Measurements from ENCODE around the gene GHITM.
"Not testable (repeated sequence)": the region's sequence is repeated elsewhere in the genome, so short reads cannot be mapped to it uniquely, and the experiment has no call there.

The GHITM gene

GRCh38 chr10:84164442-84164841 is 25.1 kb downstream of the GHITM start:
- Histone ChIP-seq H3K27ac (ENCODE audit: low read depth, low read length) (peak overlapping the region; percentile 53), H3K27me3 (ENCODE audit: control insufficient read depth, insufficient read depth, low read length) (no peaks in the 10 kb centered on the region), H3K4me1 (ENCODE audit: control insufficient read depth, insufficient read depth, low read length) (peaks cover 53% of the 10 kb centered on the region), H3K4me3 (ENCODE audit: low read depth, low read length) (no peak overlapping the region), H3K36me3 (ENCODE audit: control insufficient read depth, insufficient read depth, low read length) (no peaks in the 10 kb centered on the region), H3K9me3 (ENCODE audit: control insufficient read depth, insufficient read depth, low read length) (no peaks in the 10 kb centered on the region), H3K9ac (ENCODE audit: low read depth, low read length) (no peak overlapping the region)

DNA sequence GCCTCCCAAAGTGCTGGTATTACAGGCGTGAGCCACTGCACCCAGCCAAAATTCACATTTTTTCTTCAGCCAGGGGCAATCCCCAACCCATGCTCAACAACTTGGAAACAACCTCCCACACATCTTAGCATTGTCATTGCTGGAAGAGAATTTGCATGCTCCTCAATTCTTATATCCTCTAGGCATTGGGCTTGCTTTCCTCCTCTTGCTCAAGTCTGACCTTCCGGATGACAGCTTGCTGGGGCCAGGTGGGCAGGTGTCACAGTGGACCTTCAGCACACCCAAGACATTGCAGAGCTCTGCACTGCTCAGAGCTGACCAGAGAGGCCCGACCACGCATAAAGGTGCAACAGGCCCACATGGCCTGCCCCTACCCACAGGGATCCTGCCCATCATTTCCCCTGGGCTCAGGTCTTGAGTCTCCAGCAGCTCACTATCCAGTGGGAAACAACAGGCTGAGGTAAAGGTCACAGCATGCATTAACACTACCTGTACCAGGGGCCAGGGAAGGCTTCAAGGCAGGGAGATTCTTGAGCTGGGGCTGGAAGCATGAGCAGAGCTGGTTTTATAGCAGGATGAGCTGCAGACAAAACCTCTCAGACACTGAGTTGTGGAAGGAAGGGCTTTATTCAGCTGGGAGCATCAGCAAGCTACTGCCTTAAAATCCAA is 27.4 kb downstream of the GHITM start:
- Histone ChIP-seq H3K4me1 (ENCODE audit: control insufficient read depth, insufficient read depth, low read length) (peaks cover 32% of the 10 kb centered on the region), H3K4me3 (ENCODE audit: low read depth, low read length) (no peak overlapping the region), H3K9ac (ENCODE audit: low read depth, low read length) (no peak overlapping the region), H3K36me3 (ENCODE audit: control insufficient read depth, insufficient read depth, low read length) (no peaks in the 10 kb centered on the region), H3K9me3 (ENCODE audit: control insufficient read depth, insufficient read depth, low read length) (no peaks in the 10 kb centered on the region), H3K27me3 (ENCODE audit: control insufficient read depth, insufficient read depth, low read length) (no peaks in the 10 kb centered on the region), H3K27ac (ENCODE audit: low read depth, low read length) (no peak overlapping the region)

GRCh38 chr10:84167289-84167653 is 28.0 kb downstream of the GHITM start:
- H3K9me3 ChIP-seq (ENCODE audit: control insufficient read depth, insufficient read depth, low read length); H3K4me3 ChIP-seq (ENCODE audit: low read depth, low read length); H3K36me3 ChIP-seq (ENCODE audit: control insufficient read depth, insufficient read depth, low read length); H3K27ac ChIP-seq (ENCODE audit: low read depth, low read length); H3K9ac ChIP-seq (ENCODE audit: low read depth, low read length); H3K27me3 ChIP-seq (ENCODE audit: control insufficient read depth, insufficient read depth, low read length): not testable (repeated sequence)
- peaks cover 29% of the 10 kb centered on the region for H3K4me1 ChIP-seq (ENCODE audit: control insufficient read depth, insufficient read depth, low read length)

- H3K27ac ChIP-seq (ENCODE audit: low read depth, low read length); H3K4me3 ChIP-seq (ENCODE audit: low read depth, low read length); H3K9me3 ChIP-seq (ENCODE audit: control insufficient read depth, insufficient read depth, low read length); H3K36me3 ChIP-seq (ENCODE audit: control insufficient read depth, insufficient read depth, low read length); H3K9ac ChIP-seq (ENCODE audit: low read depth, low read length); H3K27me3 ChIP-seq (ENCODE audit: control insufficient read depth, insufficient read depth, low read length): not testable (repeated sequence)
- H3K4me1 ChIP-seq (ENCODE audit: control insufficient read depth, insufficient read depth, low read length), result peaks cover 20% of the 10 kb centered on the region
Observed at GRCh38 chr10:84168382-84168781, 29.1 kb downstream of the GHITM start.

DNA sequence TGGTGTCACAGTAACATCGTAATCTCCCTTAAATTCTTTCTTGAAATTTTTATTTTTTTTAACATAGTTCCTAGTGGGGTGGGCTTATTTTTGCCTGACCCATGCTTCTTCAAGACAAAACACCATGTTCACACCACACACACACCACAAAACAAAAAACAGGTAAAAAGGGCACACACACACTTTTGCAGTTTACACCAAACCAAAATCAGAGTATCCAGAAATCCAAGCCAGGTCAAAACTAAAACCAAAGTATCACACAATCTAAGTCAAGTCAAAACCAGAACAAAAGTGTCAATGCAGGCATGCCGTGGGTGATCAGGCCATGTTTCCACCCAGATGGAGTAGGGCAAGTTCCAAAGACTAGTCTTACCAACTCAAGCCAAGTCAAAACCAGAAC is 31.9 kb downstream of the GHITM start:
- not testable (repeated sequence) for H3K4me1 ChIP-seq (ENCODE audit: control insufficient read depth, insufficient read depth, low read length); H3K27me3 ChIP-seq (ENCODE audit: control insufficient read depth, insufficient read depth, low read length); H3K36me3 ChIP-seq (ENCODE audit: control insufficient read depth, insufficient read depth, low read length); H3K27ac ChIP-seq (ENCODE audit: low read depth, low read length); H3K9ac ChIP-seq (ENCODE audit: low read depth, low read length); H3K9me3 ChIP-seq (ENCODE audit: control insufficient read depth, insufficient read depth, low read length); H3K4me3 ChIP-seq (ENCODE audit: low read depth, low read length)

- H3K9ac ChIP-seq (ENCODE audit: low read depth, low read length); H3K27ac ChIP-seq (ENCODE audit: low read depth, low read length); H3K4me1 ChIP-seq (ENCODE audit: control insufficient read depth, insufficient read depth, low read length): not testable (repeated sequence)
Observed at GRCh38 chr10:84171700-84172466, 32.6 kb downstream of the GHITM start.

GRCh38 chr10:84172467-84173356 is 33.4 kb downstream of the GHITM start:
- Histone ChIP-seq H3K27me3 (ENCODE audit: control insufficient read depth, insufficient read depth, low read length) (no peaks in the 10 kb centered on the region), H3K4me3 (ENCODE audit: low read depth, low read length) (no peak overlapping the region), H3K9ac (ENCODE audit: low read depth, low read length) (no peak overlapping the region), H3K27ac (ENCODE audit: low read depth, low read length) (no peak overlapping the region), H3K4me1 (ENCODE audit: control insufficient read depth, insufficient read depth, low read length) (no peaks in the 10 kb centered on the region), H3K36me3 (ENCODE audit: control insufficient read depth, insufficient read depth, low read length) (no peaks in the 10 kb centered on the region), H3K9me3 (ENCODE audit: control insufficient read depth, insufficient read depth, low read length) (no peaks in the 10 kb centered on the region)

More at GRCh38 chr10:84171700-84172466, 32.6 kb downstream of the GHITM start:
- H3K9me3 ChIP-seq (ENCODE audit: control insufficient read depth, insufficient read depth, low read length); H3K36me3 ChIP-seq (ENCODE audit: control insufficient read depth, insufficient read depth, low read length); H3K27me3 ChIP-seq (ENCODE audit: control insufficient read depth, insufficient read depth, low read length); H3K4me3 ChIP-seq (ENCODE audit: low read depth, low read length): not testable (repeated sequence)

DNA sequence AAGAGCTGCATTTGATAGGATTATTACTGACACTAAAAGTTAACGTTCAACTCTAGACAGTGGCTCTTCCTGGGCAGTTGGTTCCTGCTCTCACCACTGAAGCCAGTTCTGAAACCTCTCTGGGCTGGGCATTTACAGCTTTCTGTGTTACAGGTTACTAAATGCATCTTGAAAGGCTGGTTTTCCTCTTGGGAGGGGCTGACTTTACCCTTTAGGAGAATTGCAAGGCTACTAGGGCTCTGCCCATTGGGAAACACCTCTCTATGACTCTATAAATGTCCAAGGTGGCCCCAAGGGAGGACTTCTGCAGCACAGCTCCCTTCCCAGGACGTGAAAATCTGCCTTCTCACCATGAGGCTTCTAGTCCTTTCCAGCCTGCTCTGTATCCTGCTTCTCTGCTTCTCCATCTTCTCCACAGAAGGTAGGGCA is 34.2 kb downstream of the GHITM start, which contains the start of gene GPR15LG:
Gene GPR15LG (plus strand): TSS at position 301 of the 429 bp plus-strand sequence. CDS start 51 bp downstream, at position 352.
- no peak within 1 kb of the TSS for H3K4me3 ChIP-seq (ENCODE audit: low read depth, low read length)
- H3K27me3 ChIP-seq (ENCODE audit: control insufficient read depth, insufficient read depth, low read length), result no peaks in the 10 kb centered on the region
- no peaks in the 10 kb centered on the region for H3K9me3 ChIP-seq (ENCODE audit: control insufficient read depth, insufficient read depth, low read length)
- H3K36me3 ChIP-seq (ENCODE audit: control insufficient read depth, insufficient read depth, low read length), result no peaks in the 10 kb centered on the region
- no peak within 1 kb of the TSS for H3K27ac ChIP-seq (ENCODE audit: low read depth, low read length)
- H3K4me1 ChIP-seq (ENCODE audit: control insufficient read depth, insufficient read depth, low read length), result no peaks in the 10 kb centered on the region
- no peak within 1 kb of the TSS for H3K9ac ChIP-seq (ENCODE audit: low read depth, low read length)

GRCh38 chr10:84175436-84175835 is 36.1 kb downstream of the GHITM start:
- H3K9me3 ChIP-seq (ENCODE audit: control insufficient read depth, insufficient read depth, low read length), result no peaks in the 10 kb centered on the region
- no peak overlapping the region for H3K9ac ChIP-seq (ENCODE audit: low read depth, low read length)
- H3K27me3 ChIP-seq (ENCODE audit: control insufficient read depth, insufficient read depth, low read length), result no peaks in the 10 kb centered on the region
- H3K4me3 ChIP-seq (ENCODE audit: low read depth, low read length), result no peak overlapping the region
- H3K4me1 ChIP-seq (ENCODE audit: control insufficient read depth, insufficient read depth, low read length), result peaks cover 7% of the 10 kb centered on the region; the same call in 1 of the 2 replicates
- H3K36me3 ChIP-seq (ENCODE audit: control insufficient read depth, insufficient read depth, low read length), result no peaks in the 10 kb centered on the region
- H3K27ac ChIP-seq (ENCODE audit: low read depth, low read length), result no peak overlapping the region

DNA sequence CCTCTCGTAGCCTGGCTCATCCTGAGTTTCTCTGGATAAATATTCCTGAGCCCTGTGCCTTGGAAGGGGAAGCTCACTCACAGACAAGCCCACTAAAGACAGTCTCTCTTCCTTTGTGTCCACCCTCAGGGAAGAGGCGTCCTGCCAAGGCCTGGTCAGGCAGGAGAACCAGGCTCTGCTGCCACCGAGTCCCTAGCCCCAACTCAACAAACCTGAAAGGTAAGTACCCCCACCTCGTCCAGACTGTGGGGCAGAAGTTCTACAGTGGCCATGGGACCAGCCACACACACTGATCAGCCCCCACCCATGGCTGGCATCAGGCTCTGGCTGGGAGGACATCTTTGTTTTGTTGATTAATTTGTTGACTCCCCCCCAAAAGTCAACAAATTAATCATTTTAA is 37.0 kb downstream of the GHITM start:
- no peaks in the 10 kb centered on the region for H3K36me3 ChIP-seq (ENCODE audit: control insufficient read depth, insufficient read depth, low read length)
- no peak overlapping the region for H3K27ac ChIP-seq (ENCODE audit: low read depth, low read length)
- H3K9me3 ChIP-seq (ENCODE audit: control insufficient read depth, insufficient read depth, low read length), result no peaks in the 10 kb centered on the region
- no peaks in the 10 kb centered on the region for H3K27me3 ChIP-seq (ENCODE audit: control insufficient read depth, insufficient read depth, low read length)
- no peak overlapping the region for H3K4me3 ChIP-seq (ENCODE audit: low read depth, low read length)
- no peak overlapping the region for H3K9ac ChIP-seq (ENCODE audit: low read depth, low read length)
- H3K4me1 ChIP-seq (ENCODE audit: control insufficient read depth, insufficient read depth, low read length), result peaks cover 7% of the 10 kb centered on the region; the same call in 1 of the 2 replicates

Data from HUES48 (cell line).